Heart left ventricle (tissue), 13 donors: ENCODE results near the gene DCST1.

Experiments
- POLR2A ChIP-seq, 2 donors: fragments of 450-650 bp; IDR thresholded peaks; one replicate each; pipeline ENCODE4 v1.6.1; 2017; ENCODE audit warnings: antibody characterized with exemption in 2 of 2, mild to moderate bottlenecking in 2 of 2, moderate library complexity in 2 of 2
- TF ChIP-seq, protein P1 (sequence below), 12 donors: fragments of 200-600 bp; sonication (generic) in 4 of 12; IDR thresholded peaks; one replicate each; pipeline versions ENCODE4 v1.5.0 to v1.8.0; 2018 to 2022; ENCODE audit warnings: antibody characterized with exemption in 12 of 12, mild to moderate bottlenecking in 5 of 12
- donor health status: ischemic (EF 13 %, LVEDD 7.1; RV severe dilation, severe dysfunction).
- donor health status: DM: no; HTN: yes; CAD: no.
- donor health status: DM: no; HTN: no; CAD: no.
- donor health status: ischemic (EF 25% LVEDD 6.9; RV normal size, moderate dysfunction).
- donor health status: ischemic (EF 25% LVEDD 5.7; RV mildly dilated, moderate dysfunction).
- donor health status: ischemic (EF 35%, LVEDD 5.7; RV mildly dilated, moderate dysfunction).
- donor health status: nonischemic (EF 11% LVEDD 7.7; RV severe dilation, severe dysfunction).
- donor health status: DM: yes; HTN: yes; CAD: no.
- donor health status: PGD.
- donor health status: ischemic (EF 29% LVEDD 5.4; RV normal size, mild dysfunction).
- donor health status: nonischemic (EF 23%, LVEDD 6.1; RV moderate dilation, normal function).

DNA sequence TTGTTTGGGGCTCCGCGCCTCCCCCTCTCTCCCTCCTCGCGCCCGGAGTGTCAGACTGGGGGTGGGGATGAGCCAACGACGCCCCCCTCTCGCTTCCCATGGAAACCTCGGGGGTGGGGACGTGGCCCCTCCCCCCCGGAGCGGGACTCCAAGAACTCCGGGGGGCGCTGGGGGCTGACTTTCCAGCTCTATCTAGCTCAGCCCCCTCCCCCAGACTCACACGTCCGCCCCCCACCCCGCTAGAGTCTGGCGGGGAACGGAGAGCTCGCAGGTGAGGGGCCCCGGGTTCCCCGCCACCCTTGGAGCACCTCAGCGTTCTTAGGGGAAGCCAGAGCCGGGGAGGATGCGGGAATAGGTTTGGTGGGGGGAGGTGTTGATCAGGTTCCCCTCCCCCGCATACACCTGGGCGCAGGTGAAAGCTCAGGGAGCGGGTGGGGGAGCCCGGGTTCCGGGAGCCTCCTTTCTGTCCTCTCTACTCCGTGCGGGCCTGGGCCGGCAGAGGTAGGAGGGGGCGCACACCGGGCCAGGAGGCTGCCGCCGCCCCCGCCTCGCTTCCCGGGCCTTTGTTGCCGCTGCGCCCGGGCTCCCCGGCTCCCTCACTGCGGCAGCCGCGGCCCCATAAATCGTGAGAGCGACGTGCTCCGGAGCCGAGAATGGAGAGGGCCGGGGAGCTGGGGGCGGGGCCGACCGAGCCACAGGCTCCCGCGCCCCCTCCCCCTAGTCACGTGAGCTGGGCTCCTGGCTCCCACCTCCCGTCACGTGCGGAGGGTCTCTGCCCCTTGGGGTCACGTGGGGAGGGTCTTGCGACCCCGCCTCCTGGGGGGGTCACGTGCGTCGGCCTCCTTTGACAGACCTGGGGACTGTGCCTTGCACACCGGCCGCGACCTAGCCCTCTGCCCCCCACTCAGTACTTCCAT is 46.9 kb downstream of the DCST1 start:
- TF ChIP-seq, protein P1, sequence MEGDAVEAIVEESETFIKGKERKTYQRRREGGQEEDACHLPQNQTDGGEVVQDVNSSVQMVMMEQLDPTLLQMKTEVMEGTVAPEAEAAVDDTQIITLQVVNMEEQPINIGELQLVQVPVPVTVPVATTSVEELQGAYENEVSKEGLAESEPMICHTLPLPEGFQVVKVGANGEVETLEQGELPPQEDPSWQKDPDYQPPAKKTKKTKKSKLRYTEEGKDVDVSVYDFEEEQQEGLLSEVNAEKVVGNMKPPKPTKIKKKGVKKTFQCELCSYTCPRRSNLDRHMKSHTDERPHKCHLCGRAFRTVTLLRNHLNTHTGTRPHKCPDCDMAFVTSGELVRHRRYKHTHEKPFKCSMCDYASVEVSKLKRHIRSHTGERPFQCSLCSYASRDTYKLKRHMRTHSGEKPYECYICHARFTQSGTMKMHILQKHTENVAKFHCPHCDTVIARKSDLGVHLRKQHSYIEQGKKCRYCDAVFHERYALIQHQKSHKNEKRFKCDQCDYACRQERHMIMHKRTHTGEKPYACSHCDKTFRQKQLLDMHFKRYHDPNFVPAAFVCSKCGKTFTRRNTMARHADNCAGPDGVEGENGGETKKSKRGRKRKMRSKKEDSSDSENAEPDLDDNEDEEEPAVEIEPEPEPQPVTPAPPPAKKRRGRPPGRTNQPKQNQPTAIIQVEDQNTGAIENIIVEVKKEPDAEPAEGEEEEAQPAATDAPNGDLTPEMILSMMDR (IDR thresholded peaks at IDR 0.05) = no peak
- TF ChIP-seq POLR2A (IDR thresholded peaks at IDR 0.05) = no peak
